HepG2 (cell line): ENCODE results near the gene CCND1. TPM values are rescaled to one million over a fixed set of nuclear protein-coding genes. Genes with fewer than 3 reads are reported as not detected.

Experiments used
- FOXM1 ChIP-seq: sonication (generic); formaldehyde crosslinking; IDR thresholded peaks from 2 replicates; pipeline ENCODE4 v1.5.0; 2020; ENCODE audit warnings: missing genetic modification reagents
- MBNL3 ChIP-seq: fragments of 250-450 bp; sonication (Bioruptor Pico); conservative IDR thresholded peaks from 2 replicates; pipeline ENCODE4 v1.8.0; 2022; ENCODE audit warnings: mild to moderate bottlenecking, inconsistent platforms
- PCBP2 ChIP-seq: fragments of 200-400 bp; formaldehyde crosslinking; optimal IDR thresholded peaks from 2 replicates; pipeline ENCODE3; 2018; ENCODE audit warnings: low read length, low read depth; ENCODE audit not compliant: poor library complexity, severe bottlenecking
- PHB2 ChIP-seq: fragments of 450-650 bp; IDR thresholded peaks from 2 replicates; pipeline ENCODE4 v1.6.1; 2018; ENCODE audit not compliant: partially characterized antibody
- PHF21A ChIP-seq: sonication (generic); formaldehyde crosslinking; IDR thresholded peaks from 2 replicates; pipeline ENCODE4 v1.5.0; 2020; ENCODE audit warnings: mild to moderate bottlenecking, missing genetic modification reagents
- PRPF4 ChIP-seq: fragments of 200-400 bp; formaldehyde crosslinking; IDR thresholded peaks from 2 replicates; pipeline ENCODE4 v1.6.1; 2016; ENCODE audit warnings: low read length, low read depth; ENCODE audit not compliant: poor library complexity, severe bottlenecking
- SMC3 ChIP-seq: IDR thresholded peaks from 2 replicates; pipeline ENCODE4 v1.6.1; 2011; ENCODE audit warnings: low read length, improper control_type of control experiment
- SOX13 ChIP-seq, 3 experiments: fragments of 450-650 bp in 1 of 3; sonication (generic) in 1 of 3; formaldehyde crosslinking in 1 of 3; IDR thresholded peaks in 2 of 3; conservative IDR thresholded peaks in 1 of 3; 2 replicates each; pipeline versions ENCODE4 v1.5.0 to v1.6.1; 2016 to 2020; ENCODE audit warnings: antibody characterized with exemption in 1 of 3, mild to moderate bottlenecking in 1 of 3, missing compliant biosample characterization in 1 of 3, missing genetic modification reagents in 1 of 3, moderate library complexity in 1 of 3
- ZNF530 ChIP-seq: sonication (generic); formaldehyde crosslinking; IDR thresholded peaks from 2 replicates; pipeline ENCODE4 v1.5.0; 2020; ENCODE audit warnings: low read depth, mild to moderate bottlenecking, missing genetic modification reagents
- ZNF749 ChIP-seq: sonication (generic); formaldehyde crosslinking; IDR thresholded peaks from 2 replicates; pipeline ENCODE4 v1.8.0; 2022; ENCODE audit warnings: mild to moderate bottlenecking, missing genetic modification reagents, moderate library complexity, borderline replicate concordance
- ZNF792 ChIP-seq: IDR thresholded peaks from 2 replicates; pipeline ENCODE4 v1.6.1; 2016
- polyA plus RNA-seq, 8 experiments: library from polyadenylated mRNA; depleted of rRNA in 3 of 8; stranded (reverse) in 7 of 8; unstranded in 1 of 8; fragments of >200 nt; fragmentation: Illumina TruSeq in 4 of 8; extraction: Trizol in 4 of 8; gene quantifications; 2 replicates each; pipeline versions ENCODE4 v1.2.1 to v1.2.3, GENCODE V29; 2011 to 2016; ENCODE audit warnings: low read depth in 4 of 8, missing spikeins in 1 of 8, mixed read lengths in 1 of 8; ENCODE audit not compliant: insufficient read depth in 1 of 8
- total RNA-seq, 5 experiments: library from RNA; depleted of rRNA; stranded (reverse); fragments of >200 nt; fragmentation: Illumina TruSeq; extraction: Trizol; gene quantifications; 2 replicates each; pipeline ENCODE4 v1.2.3, GENCODE V29; 2016; ENCODE audit warnings: low read depth in 1 of 5
- TF ChIP-seq, protein P1 (sequence below): sonication (generic); formaldehyde crosslinking; IDR thresholded peaks from 2 replicates; pipeline ENCODE4 v1.5.0; 2020; ENCODE audit warnings: mild to moderate bottlenecking, missing genetic modification reagents, borderline replicate concordance
- TF ChIP-seq, protein P2 (sequence below): IDR thresholded peaks from 2 replicates; pipeline ENCODE4 v1.6.1; 2016; ENCODE audit warnings: mild to moderate bottlenecking
- TF ChIP-seq, protein P3 (sequence below): sonication (generic); formaldehyde crosslinking; IDR thresholded peaks from 2 replicates; pipeline ENCODE4 v1.5.0; 2020; ENCODE audit warnings: mild to moderate bottlenecking, missing genetic modification reagents

Gene CCND1
- total and polyA plus RNA-seq, 2 of the 13 experiments (the other 11 are each of a cell fraction or from before 2014, with no cell fraction given), result 107 to 136 TPM

GRCh38 chr11:69638941-69639681 lies 1.8 kb upstream of the CCND1 start (continued):
- TF ChIP-seq, protein P1, sequence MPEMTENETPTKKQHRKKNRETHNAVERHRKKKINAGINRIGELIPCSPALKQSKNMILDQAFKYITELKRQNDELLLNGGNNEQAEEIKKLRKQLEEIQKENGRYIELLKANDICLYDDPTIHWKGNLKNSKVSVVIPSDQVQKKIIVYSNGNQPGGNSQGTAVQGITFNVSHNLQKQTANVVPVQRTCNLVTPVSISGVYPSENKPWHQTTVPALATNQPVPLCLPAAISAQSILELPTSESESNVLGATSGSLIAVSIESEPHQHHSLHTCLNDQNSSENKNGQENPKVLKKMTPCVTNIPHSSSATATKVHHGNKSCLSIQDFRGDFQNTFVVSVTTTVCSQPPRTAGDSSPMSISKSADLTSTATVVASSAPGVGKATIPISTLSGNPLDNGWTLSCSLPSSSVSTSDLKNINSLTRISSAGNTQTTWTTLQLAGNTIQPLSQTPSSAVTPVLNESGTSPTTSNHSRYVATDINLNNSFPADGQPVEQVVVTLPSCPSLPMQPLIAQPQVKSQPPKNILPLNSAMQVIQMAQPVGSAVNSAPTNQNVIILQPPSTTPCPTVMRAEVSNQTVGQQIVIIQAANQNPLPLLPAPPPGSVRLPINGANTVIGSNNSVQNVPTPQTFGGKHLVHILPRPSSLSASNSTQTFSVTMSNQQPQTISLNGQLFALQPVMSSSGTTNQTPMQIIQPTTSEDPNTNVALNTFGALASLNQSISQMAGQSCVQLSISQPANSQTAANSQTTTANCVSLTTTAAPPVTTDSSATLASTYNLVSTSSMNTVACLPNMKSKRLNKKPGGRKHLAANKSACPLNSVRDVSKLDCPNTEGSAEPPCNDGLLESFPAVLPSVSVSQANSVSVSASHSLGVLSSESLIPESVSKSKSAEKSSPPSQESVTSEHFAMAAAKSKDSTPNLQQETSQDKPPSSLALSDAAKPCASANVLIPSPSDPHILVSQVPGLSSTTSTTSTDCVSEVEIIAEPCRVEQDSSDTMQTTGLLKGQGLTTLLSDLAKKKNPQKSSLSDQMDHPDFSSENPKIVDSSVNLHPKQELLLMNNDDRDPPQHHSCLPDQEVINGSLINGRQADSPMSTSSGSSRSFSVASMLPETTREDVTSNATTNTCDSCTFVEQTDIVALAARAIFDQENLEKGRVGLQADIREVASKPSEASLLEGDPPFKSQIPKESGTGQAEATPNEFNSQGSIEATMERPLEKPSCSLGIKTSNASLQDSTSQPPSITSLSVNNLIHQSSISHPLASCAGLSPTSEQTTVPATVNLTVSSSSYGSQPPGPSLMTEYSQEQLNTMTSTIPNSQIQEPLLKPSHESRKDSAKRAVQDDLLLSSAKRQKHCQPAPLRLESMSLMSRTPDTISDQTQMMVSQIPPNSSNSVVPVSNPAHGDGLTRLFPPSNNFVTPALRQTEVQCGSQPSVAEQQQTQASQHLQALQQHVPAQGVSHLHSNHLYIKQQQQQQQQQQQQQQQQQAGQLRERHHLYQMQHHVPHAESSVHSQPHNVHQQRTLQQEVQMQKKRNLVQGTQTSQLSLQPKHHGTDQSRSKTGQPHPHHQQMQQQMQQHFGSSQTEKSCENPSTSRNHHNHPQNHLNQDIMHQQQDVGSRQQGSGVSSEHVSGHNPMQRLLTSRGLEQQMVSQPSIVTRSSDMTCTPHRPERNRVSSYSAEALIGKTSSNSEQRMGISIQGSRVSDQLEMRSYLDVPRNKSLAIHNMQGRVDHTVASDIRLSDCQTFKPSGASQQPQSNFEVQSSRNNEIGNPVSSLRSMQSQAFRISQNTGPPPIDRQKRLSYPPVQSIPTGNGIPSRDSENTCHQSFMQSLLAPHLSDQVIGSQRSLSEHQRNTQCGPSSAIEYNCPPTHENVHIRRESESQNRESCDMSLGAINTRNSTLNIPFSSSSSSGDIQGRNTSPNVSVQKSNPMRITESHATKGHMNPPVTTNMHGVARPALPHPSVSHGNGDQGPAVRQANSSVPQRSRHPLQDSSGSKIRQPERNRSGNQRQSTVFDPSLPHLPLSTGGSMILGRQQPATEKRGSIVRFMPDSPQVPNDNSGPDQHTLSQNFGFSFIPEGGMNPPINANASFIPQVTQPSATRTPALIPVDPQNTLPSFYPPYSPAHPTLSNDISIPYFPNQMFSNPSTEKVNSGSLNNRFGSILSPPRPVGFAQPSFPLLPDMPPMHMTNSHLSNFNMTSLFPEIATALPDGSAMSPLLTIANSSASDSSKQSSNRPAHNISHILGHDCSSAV (CRISPR knock-in tag), result no peak
- TF ChIP-seq SMC3 (no peak), ZNF530 (no peak), PRPF4 (no peak), SOX13 (IDR thresholded peaks at IDR 0.05) (no peak), SOX13 (CRISPR knock-in tag; conservative IDR thresholded peaks at IDR 0.05 in 1 of 2, IDR thresholded peaks at IDR 0.05 in 1 of 2) (no peak), PHF21A (CRISPR knock-in tag) (peak; percentile 69; the same call in 1 of the 2 replicates), PHB2 (no peak), FOXM1 (CRISPR knock-in tag) (no peak), PCBP2 (no peak), MBNL3 (CRISPR knock-in tag) (no peak), ZNF792 (no peak), ZNF749 (CRISPR knock-in tag) (0 out of 2 replicates have a peak, but pooled peaks have one; percentile 28)
- TF ChIP-seq, protein P2, sequence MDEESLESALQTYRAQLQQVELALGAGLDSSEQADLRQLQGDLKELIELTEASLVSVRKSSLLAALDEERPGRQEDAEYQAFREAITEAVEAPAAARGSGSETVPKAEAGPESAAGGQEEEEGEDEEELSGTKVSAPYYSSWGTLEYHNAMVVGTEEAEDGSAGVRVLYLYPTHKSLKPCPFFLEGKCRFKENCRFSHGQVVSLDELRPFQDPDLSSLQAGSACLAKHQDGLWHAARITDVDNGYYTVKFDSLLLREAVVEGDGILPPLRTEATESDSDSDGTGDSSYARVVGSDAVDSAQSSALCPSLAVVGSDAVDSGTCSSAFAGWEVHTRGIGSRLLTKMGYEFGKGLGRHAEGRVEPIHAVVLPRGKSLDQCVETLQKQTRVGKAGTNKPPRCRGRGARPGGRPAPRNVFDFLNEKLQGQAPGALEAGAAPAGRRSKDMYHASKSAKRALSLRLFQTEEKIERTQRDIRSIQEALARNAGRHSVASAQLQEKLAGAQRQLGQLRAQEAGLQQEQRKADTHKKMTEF (CRISPR knock-in tag), result peak; percentile 41; the same call in 1 of the 2 replicates
- TF ChIP-seq, protein P3, sequence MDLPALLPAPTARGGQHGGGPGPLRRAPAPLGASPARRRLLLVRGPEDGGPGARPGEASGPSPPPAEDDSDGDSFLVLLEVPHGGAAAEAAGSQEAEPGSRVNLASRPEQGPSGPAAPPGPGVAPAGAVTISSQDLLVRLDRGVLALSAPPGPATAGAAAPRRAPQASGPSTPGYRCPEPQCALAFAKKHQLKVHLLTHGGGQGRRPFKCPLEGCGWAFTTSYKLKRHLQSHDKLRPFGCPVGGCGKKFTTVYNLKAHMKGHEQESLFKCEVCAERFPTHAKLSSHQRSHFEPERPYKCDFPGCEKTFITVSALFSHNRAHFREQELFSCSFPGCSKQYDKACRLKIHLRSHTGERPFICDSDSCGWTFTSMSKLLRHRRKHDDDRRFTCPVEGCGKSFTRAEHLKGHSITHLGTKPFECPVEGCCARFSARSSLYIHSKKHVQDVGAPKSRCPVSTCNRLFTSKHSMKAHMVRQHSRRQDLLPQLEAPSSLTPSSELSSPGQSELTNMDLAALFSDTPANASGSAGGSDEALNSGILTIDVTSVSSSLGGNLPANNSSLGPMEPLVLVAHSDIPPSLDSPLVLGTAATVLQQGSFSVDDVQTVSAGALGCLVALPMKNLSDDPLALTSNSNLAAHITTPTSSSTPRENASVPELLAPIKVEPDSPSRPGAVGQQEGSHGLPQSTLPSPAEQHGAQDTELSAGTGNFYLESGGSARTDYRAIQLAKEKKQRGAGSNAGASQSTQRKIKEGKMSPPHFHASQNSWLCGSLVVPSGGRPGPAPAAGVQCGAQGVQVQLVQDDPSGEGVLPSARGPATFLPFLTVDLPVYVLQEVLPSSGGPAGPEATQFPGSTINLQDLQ (CRISPR knock-in tag), result no peak
